Tibial artery (tissue), 4 donors: Measurements from ENCODE around the gene RCSD1.

ENCODE experiments used
- DNase-seq, 2 donors: peaks; one replicate each; pipeline ENCODE4 v3.0.0-alpha.2; 2019
- H3K27ac ChIP-seq, 2 donors: fragments of 200-600 bp; sonication (generic) in 1 of 2; 1 replicate in 1 of 2; 2 replicates in 1 of 2; pipeline ENCODE4 v1.5.1; 2018 to 2019; ENCODE audit warnings: mild to moderate bottlenecking in 1 of 2
- H3K27me3 ChIP-seq, 2 donors: fragments of 200-600 bp; sonication (generic) in 1 of 2; one replicate each; pipeline versions ENCODE4 v1.5.1 to v1.6.0; 2016 to 2019
- H3K36me3 ChIP-seq, 3 donors: fragments of 200-600 bp; sonication (generic) in 2 of 3; one replicate each; pipeline ENCODE4 v1.5.1; 2016 to 2019; ENCODE audit warnings: mild to moderate bottlenecking in 2 of 3
- H3K4me1 ChIP-seq, 4 donors: fragments of 200-600 bp; sonication (generic) in 2 of 4; 1 replicate in 3 of 4; 2 replicates in 1 of 4; pipeline ENCODE4 v1.5.1; 2016 to 2019
- H3K4me3 ChIP-seq, 2 donors: fragments of 200-600 bp; sonication (generic) in 1 of 2; 1 replicate in 1 of 2; 2 replicates in 1 of 2; pipeline ENCODE4 v1.5.1; 2018 to 2019; ENCODE audit warnings: mild to moderate bottlenecking in 2 of 2
- H3K9me3 ChIP-seq, 3 donors: fragments of 200-600 bp; sonication (generic) in 1 of 3; one replicate each; pipeline ENCODE4 v1.5.1; 2016 to 2019
- intact Hi-C: fragments of 100-400 bp; cut with DNase I; formaldehyde crosslinking; loops from one replicate; pipeline ENCODE4 v1.15.0; 2023; ENCODE audit warnings: low total_unique reads
- TF ChIP-seq, protein P1 (sequence below), 2 experiments: fragments of 200-600 bp in 1 of 2; fragments of 450-650 bp in 1 of 2; IDR thresholded peaks; one replicate each; pipeline ENCODE4 v1.5.1; 2017 to 2019; ENCODE audit warnings: antibody characterized with exemption in 2 of 2, mild to moderate bottlenecking in 1 of 2, moderate library complexity in 1 of 2

The RCSD1 gene

DNA sequence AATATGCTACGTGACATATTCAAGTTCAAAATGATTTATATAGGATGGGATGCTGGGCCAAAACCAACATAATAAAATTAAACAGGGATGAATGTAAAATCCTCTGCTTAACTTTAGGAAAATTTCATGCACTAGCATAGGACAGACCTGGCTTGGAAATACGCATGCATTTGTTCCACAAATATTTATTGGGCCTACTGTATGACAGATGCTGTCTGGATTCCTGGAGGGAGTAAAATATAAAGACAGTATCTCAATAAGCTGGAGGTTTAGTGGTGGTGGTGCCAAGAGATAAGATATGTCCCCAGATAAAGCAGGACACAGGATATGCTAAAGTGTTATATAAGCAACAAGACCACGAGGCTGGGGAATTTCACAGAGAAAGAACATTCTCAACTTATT lies 15.1 kb downstream of the RCSD1 start:
- peaks cover 0 to 4% (median 0%) of the 10 kb centered on the region in 3 donors for H3K36me3 ChIP-seq
- intact Hi-C loops: no loop called here
- TF ChIP-seq, protein P1, sequence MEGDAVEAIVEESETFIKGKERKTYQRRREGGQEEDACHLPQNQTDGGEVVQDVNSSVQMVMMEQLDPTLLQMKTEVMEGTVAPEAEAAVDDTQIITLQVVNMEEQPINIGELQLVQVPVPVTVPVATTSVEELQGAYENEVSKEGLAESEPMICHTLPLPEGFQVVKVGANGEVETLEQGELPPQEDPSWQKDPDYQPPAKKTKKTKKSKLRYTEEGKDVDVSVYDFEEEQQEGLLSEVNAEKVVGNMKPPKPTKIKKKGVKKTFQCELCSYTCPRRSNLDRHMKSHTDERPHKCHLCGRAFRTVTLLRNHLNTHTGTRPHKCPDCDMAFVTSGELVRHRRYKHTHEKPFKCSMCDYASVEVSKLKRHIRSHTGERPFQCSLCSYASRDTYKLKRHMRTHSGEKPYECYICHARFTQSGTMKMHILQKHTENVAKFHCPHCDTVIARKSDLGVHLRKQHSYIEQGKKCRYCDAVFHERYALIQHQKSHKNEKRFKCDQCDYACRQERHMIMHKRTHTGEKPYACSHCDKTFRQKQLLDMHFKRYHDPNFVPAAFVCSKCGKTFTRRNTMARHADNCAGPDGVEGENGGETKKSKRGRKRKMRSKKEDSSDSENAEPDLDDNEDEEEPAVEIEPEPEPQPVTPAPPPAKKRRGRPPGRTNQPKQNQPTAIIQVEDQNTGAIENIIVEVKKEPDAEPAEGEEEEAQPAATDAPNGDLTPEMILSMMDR (IDR thresholded peaks at IDR 0.05): no peak
- no peak overlapping the region for H3K27ac ChIP-seq
- no peaks in the 10 kb centered on the region for H3K27me3 ChIP-seq
- H3K4me3 ChIP-seq: no peak overlapping the region
- DNase-seq: no peak
- H3K9me3 ChIP-seq: no peaks in the 10 kb centered on the region
- peaks cover 0 to 19% (median 10%) of the 10 kb centered on the region in 4 donors for H3K4me1 ChIP-seq

GRCh38 chr1:167645625-167646414 lies 15.8 kb downstream of the RCSD1 start:
- Histone ChIP-seq H3K36me3 (peaks cover 0 to 1% (median 0%) of the 10 kb centered on the region in 3 donors), H3K4me1 (peaks cover 0 to 24% (median 11%) of the 10 kb centered on the region in 4 donors), H3K9me3 (no peaks in the 10 kb centered on the region), H3K4me3 (no peak overlapping the region), H3K27me3 (no peaks in the 10 kb centered on the region), H3K27ac (no peak overlapping the region)
- TF ChIP-seq, protein P1 (IDR thresholded peaks at IDR 0.05): no peak
- intact Hi-C loops: no loop called here
- DNase-seq: no peak

DNA sequence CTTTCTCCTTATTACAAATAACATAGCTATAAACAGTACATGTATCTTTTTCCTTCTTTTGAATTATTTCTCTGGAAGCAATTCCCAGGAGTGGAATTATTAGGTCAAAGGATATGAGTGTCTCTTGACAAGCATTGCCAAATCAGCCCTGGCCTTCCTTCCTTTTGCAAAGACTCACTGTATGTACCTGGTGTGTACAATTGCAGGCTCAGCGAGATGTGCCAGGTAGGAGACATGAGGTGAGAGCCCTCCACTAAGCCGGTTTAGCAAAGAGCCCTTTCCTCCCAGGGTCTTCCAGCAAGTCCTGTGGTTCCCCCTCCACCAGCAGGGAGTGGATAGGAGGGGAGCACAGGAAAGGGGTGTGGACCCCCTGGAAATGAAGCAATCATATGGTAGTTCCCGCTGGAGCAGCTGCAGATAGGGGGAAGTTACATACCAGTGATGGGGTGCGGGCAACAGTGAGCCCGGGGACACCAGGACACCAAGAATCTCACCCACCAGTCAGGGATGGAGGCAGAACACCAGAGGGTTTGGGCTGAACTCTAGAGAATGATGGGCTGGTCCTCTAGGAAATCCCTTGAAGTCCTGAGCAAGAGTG lies 18.3 kb downstream of the RCSD1 start:
- Histone ChIP-seq H3K4me3 (no peak overlapping the region), H3K36me3 (no peaks in the 10 kb centered on the region), H3K9me3 (no peaks in the 10 kb centered on the region), H3K4me1 (peaks cover 0 to 24% (median 11%) of the 10 kb centered on the region in 4 donors), H3K27me3 (no peaks in the 10 kb centered on the region), H3K27ac (no peak overlapping the region)
- no peak for DNase-seq
- TF ChIP-seq, protein P1 (IDR thresholded peaks at IDR 0.05): no peak
- intact Hi-C loops: no loop called here

DNA sequence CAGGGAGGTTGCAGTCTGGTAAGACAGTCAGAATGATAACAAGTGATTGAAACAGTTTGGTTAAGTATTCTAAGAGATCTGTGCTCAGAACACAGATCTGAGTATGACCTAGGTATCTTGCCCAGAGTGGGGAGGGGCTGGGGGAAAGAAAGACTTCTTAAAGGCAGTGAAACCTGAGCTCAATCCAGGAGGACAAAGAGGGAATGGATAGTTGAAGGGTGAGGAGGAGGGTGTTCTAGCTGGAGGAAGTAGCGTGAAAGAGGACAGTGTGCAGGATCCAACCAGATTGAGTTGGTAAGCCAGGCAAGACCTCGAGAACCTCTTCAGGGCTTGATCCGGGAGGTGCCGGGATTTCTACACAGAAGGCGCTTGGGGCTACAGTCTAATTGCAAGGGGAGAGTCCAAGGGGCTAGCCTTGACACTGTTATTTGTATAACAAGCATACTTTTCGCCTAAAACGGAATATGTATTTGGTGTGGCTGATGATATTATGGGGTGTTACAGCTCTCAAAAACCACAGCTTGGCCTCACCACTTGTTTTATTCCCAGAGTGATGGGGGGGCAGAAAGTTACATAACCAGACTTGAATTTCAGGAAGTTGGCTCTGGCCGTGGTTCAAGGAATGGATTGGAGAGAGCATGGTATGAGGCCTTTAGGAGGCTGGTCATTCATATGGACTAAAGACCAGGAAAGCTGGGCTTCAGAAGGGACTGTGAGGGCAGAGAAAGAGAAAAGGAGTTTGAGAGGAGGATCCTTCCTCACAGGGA lies 19.1 kb downstream of the RCSD1 start:
- Histone ChIP-seq H3K4me3 (no peak overlapping the region), H3K27ac (no peak overlapping the region), H3K9me3 (no peaks in the 10 kb centered on the region), H3K36me3 (no peaks in the 10 kb centered on the region), H3K27me3 (no peaks in the 10 kb centered on the region), H3K4me1 (peaks cover 0 to 24% (median 11%) of the 10 kb centered on the region in 4 donors)
- DNase-seq: peak in 1 of 2 donors; percentile 75
- intact Hi-C loops: no loop called here
- TF ChIP-seq, protein P1 (IDR thresholded peaks at IDR 0.05): no peak

DNA sequence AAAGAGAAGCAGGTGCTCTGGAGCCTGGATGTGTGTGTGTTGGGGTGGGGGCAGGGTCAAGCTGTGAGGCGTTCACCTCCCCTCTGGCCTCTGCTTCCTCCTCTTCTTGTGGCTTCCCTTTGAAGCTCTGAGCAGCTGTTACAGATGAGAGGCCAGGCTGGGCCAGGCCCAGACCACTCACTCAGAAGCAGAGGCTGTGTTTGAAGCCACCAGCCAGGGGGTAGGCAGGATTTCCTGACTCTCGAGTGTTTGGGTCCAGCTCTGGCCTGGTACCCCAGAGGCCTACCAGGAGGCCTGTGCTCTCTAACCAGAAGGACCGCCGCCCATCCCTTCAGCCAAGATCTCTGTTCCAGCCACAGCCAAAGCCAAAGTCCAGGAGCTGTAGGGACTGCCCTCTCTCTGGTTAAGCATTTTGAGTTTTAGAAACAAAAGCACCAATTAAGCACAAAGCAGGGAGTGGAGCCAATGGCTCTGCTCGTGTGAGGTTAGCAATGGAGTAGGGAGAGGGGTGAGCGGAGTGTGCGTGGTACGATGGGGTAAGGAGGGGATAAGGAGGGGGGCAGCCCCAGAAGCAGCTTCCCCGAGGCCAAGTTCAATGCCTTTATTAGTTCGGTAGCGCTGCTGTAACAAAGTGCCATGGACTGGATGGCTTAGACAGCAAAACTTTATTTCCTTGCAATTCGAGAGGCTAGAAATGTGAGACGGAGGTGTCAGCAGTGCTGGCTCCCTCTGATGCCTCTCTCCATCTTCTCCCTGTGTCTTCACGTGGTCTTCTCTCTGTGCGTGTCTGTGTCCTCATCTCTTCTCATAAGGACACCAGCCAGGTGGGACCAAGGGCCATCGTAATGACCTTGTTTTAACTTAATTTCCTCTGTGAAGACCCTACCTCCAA lies 20.5 kb downstream of the RCSD1 start:
- no peaks in the 10 kb centered on the region for H3K9me3 ChIP-seq
- peaks cover 0 to 24% (median 11%) of the 10 kb centered on the region in 4 donors for H3K4me1 ChIP-seq
- intact Hi-C loops: no loop called here
- H3K27me3 ChIP-seq: no peaks in the 10 kb centered on the region
- H3K36me3 ChIP-seq: no peaks in the 10 kb centered on the region
- TF ChIP-seq, protein P1 (IDR thresholded peaks at IDR 0.05): no peak
- no peak for DNase-seq
- H3K27ac ChIP-seq: no peak overlapping the region
- H3K4me3 ChIP-seq: no peak overlapping the region
